ENCODE data around the gene TMEM161A.
"Not testable (repeated sequence)": the region's sequence is repeated elsewhere in the genome, so short reads cannot be mapped to it uniquely, and the experiment has no call there.

The TMEM161A gene

DNA sequence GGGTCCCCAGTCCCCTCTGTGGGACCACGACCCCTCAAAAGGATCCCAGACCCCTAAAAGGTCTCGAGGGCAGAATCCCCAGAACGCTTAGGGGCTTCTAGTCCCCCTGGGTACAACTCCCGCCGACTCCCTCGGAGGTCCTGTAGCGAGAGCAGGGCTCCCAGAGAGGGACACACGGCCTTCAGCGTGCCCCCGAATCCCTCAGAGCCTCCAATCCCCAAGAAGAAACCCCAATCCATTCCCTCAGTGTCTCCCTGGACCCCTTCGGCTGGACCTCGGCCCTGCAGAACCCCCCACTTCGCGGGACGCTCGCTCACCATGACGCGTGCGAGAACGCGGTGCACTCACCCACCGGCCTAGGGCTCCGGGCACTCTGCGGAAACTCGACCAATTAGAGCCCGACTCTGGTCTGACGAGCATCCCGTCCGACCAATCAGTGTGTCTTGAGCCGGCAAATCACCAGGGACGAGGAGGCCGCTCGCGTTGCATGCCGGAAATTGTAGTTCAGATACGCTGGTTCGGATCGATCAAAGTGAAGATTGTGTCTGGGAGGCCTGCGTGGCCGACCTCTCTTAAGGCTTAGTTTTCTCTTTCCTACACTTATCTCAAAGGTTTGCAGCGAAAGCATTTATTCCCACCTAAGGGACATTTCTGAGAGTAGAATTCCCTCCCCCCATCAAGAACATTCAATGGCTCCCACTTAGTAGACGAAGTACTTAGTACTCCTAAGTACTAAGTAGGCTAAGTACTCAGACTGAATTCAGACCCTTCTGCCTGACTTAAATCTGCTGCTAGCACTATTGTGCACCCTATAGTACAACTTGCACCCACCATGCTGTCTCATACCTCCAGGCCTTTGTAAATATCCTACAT lies at the start of gene TMEM161A:
Gene TMEM161A, minus strand, starts transcription at position 370 of the 873 bp plus-strand sequence. Its CDS starts 50 bp downstream, at position 320.
- peak within 1 kb of the TSS; percentile 98 for H3K4me3 Mint-ChIP-seq

DNA sequence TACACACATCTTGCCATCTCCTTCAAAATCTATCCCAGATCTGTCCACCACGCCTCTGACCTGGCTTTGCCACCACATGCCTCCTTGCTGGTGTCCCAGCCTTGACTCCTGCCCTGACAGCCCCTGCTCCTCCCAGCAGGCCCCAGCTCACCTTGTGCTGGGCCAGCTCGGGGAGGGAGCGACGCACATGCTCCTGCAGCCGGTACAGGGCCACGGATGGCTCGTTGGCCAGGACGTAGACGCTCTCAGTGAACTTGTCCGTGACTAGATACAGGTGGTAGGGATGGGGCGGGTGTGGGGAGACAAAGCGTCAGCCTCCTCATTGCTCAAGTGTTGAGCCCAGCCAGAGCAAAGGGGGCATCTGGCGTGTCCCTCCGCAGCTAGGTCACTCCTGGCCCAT lies 48.5 kb upstream of the TMEM161A start:
- no peak overlapping the region for H3K4me3 Mint-ChIP-seq
- no peak overlapping the region for H3K27ac Mint-ChIP-seq
- H3K27me3 Mint-ChIP-seq (ENCODE audit: low read depth), result no peaks in the 10 kb centered on the region
- H3K4me1 Mint-ChIP-seq (ENCODE audit: low read depth), result peaks cover 15% of the 10 kb centered on the region
- H3K36me3 Mint-ChIP-seq (ENCODE audit: low read depth), result peaks cover 25% of the 10 kb centered on the region
- H3K9me3 Mint-ChIP-seq, result no peaks in the 10 kb centered on the region

More for the DNA sequence above, at the start of gene TMEM161A:
- Mint-ChIP-seq H3K36me3 (ENCODE audit: low read depth) (peaks cover 3% of the 10 kb centered on the region), H3K27ac (peak within 1 kb of the TSS; percentile 96), H3K4me1 (ENCODE audit: low read depth) (peaks cover 28% of the 10 kb centered on the region), H3K9me3 (no peaks in the 10 kb centered on the region), H3K27me3 (ENCODE audit: low read depth) (no peaks in the 10 kb centered on the region)

DNA sequence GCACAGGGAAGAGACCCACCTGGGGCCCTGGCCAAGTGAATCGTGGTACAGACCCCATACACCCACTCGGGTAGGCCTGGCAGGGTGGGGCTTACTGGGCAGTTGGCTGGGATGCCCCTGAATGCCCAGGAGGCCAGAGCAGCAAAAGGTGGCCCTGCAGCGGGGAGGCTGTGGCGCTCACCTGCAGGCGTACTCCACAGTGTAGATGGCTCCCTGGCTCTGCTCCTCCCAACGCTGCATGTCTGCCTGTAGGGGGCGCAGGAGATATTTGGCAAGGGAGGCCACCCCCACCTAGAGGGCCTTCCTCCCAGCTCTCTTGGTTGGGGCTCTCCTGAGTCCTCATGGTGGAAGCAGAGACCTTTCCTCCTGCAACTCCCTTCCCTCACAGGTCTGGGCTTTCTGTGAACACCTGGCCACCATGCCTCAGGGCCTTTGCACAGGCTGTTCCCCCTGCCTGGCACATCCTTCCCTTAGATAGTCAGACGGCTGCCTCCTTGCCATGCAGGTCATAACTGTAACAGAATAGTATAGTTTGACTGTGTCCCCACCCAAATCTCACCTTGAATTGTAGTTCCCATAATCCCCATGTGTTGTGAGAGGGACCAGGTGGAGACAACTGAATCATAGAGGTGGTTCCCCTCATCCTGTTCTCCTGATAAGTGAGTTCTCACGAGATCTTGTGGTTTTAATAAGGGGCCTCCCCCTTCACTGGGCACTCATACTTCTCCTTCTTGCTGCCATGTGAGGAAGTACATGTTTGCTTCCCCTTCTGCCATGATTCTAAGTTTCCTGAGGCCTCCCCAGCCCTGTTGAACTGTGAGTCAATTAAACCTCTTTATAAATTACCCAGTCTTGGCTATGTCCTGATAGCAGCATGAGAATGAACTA lies 47.8 kb upstream of the TMEM161A start:
- Mint-ChIP-seq H3K9me3 (no peaks in the 10 kb centered on the region), H3K27me3 (ENCODE audit: low read depth) (no peaks in the 10 kb centered on the region), H3K36me3 (ENCODE audit: low read depth) (peaks cover 28% of the 10 kb centered on the region), H3K27ac (no peak overlapping the region), H3K4me1 (ENCODE audit: low read depth) (peaks cover 10% of the 10 kb centered on the region), H3K4me3 (no peak overlapping the region)

DNA sequence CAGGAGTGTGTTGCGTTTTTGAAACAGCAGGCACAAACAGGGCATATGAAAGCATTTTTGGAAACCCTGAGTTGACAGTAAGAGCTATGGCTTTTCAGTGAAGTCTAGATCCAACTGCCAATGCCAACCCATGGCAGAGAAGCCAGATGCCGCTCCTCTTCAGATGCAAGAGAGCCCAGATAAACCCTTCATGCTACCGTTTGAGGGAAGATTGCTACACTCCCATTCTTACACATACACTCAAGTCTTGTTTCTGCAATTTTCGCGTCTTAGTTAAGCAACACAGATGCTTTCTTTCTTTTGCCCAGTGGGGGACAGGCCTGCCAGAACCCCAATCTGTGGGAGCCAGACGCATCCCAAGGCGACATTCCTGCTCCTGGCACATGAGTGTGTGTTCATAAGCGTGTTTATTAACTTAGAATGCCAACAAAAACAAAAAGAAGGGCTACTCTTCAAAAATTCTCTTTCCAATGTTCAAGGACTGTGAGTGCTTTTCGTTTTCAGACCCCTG lies 43.3 kb upstream of the TMEM161A start:
- Mint-ChIP-seq H3K36me3 (ENCODE audit: low read depth) (peaks cover 24% of the 10 kb centered on the region), H3K27me3 (ENCODE audit: low read depth) (no peaks in the 10 kb centered on the region), H3K9me3 (no peaks in the 10 kb centered on the region), H3K27ac (no peak overlapping the region), H3K4me1 (ENCODE audit: low read depth) (peaks cover 2% of the 10 kb centered on the region), H3K4me3 (no peak overlapping the region)

DNA sequence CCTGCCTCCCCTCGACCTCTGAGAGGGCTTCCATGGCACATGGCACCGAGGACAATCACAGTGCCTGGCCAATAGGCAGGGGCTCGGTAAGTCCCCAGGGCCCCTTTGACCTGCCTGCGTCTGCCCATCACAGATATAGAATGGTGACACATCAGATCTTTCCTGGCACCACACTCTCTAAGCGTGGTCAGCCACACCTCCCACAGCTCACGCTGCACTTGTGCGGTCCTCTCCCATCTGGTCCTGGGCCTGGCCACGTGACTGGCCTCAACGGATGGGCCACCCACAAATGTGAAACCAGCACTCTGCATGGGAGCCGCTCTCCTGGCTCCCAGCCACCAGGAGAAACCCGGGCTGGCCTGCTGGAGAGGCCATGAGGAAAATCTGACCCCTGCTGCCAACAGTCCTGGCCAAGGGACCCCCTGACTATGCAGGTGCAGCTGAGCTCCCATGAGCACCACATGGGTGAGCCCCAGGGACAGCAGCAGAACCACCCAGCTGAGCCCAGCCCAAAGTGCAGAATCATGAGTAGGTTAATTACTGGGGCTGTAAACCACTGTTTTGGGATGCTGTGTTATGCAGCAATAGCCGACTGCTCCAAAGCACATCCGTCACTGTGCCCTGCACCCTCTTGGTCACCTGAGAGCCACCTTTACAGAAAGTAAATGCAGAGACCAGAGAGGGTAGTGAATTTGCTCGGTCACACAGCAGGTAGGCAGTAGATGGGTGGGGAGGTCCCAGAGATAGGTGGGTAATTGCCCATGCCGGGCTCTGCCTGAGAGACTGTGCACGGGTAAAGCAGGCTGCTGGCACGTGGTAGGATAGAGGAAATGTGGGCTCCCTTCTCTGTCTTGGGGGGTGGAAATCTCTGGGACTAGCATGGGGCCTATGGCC lies 41.5 kb upstream of the TMEM161A start:
- Mint-ChIP-seq H3K4me1 (ENCODE audit: low read depth) (no peaks in the 10 kb centered on the region), H3K27ac (no peak overlapping the region), H3K9me3 (no peaks in the 10 kb centered on the region), H3K4me3 (no peak overlapping the region), H3K27me3 (ENCODE audit: low read depth) (no peaks in the 10 kb centered on the region), H3K36me3 (ENCODE audit: low read depth) (peaks cover 17% of the 10 kb centered on the region)

GRCh38 chr19:19176950-19177349 lies 38.7 kb upstream of the TMEM161A start:
- no peaks in the 10 kb centered on the region for H3K27me3 Mint-ChIP-seq (ENCODE audit: low read depth)
- no peak overlapping the region for H3K4me3 Mint-ChIP-seq
- peaks cover 11% of the 10 kb centered on the region for H3K36me3 Mint-ChIP-seq (ENCODE audit: low read depth)
- no peaks in the 10 kb centered on the region for H3K4me1 Mint-ChIP-seq (ENCODE audit: low read depth)
- H3K27ac Mint-ChIP-seq, result no peak overlapping the region
- no peaks in the 10 kb centered on the region for H3K9me3 Mint-ChIP-seq

- not testable (repeated sequence) for H3K4me3 Mint-ChIP-seq, H3K27ac Mint-ChIP-seq
Measured at GRCh38 chr19:19173243-19173642, 35.0 kb upstream of the TMEM161A start.

GRCh38 chr19:19171821-19172532 lies 33.7 kb upstream of the TMEM161A start:
- Mint-ChIP-seq H3K36me3 (ENCODE audit: low read depth) (peaks cover 4% of the 10 kb centered on the region), H3K27me3 (ENCODE audit: low read depth) (no peaks in the 10 kb centered on the region), H3K4me3 (no peak overlapping the region), H3K9me3 (no peaks in the 10 kb centered on the region), H3K27ac (peak overlapping the region; percentile 45), H3K4me1 (ENCODE audit: low read depth) (peaks cover 12% of the 10 kb centered on the region)

More at GRCh38 chr19:19173243-19173642, 35.0 kb upstream of the TMEM161A start:
- H3K27me3 Mint-ChIP-seq (ENCODE audit: low read depth); H3K9me3 Mint-ChIP-seq; H3K36me3 Mint-ChIP-seq (ENCODE audit: low read depth): not testable (repeated sequence)
- peaks cover 12% of the 10 kb centered on the region for H3K4me1 Mint-ChIP-seq (ENCODE audit: low read depth)

DNA sequence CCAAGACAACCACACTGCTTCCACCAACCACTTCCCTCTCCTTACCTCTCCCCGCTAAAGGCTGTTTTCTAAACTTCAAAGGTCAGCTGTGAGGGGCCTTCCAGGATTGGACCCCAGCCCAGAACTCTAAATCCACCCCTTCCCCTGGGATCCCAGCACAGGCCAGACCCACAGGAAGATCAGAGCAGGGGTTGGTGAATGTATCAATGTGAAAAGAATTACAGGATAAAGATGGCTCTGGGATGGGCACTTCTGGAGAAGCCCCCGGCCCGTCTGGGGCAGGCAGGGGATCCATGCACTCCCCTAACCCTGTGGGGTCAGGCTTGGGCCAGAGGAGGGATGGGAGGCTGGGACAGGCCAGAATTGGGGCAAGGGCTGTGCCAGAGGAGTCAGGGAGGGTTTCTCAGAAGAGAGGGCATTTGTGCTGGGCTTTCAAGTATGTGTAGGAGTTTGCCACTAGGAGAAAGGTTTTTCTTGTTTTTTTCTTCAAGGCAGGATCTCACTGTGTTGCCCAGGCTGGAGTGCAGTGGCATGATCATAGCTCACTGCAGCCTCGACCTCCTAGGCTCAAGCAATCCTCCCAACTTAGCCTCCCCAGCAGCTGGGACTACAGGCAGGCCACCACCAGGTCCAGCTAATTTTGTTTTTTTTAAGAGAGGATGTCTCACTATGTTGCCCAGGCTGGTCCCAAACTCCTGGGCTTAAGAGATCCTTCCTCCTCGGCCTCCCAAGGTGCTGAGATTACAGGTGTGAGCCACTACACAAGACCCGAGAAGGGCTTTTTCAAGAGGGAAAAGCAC lies 32.8 kb upstream of the TMEM161A start:
- H3K27ac Mint-ChIP-seq, result no peak overlapping the region
- H3K4me1 Mint-ChIP-seq (ENCODE audit: low read depth), result peaks cover 12% of the 10 kb centered on the region
- H3K27me3 Mint-ChIP-seq (ENCODE audit: low read depth), result no peaks in the 10 kb centered on the region
- peaks cover 4% of the 10 kb centered on the region for H3K36me3 Mint-ChIP-seq (ENCODE audit: low read depth)
- no peak overlapping the region for H3K4me3 Mint-ChIP-seq
- no peaks in the 10 kb centered on the region for H3K9me3 Mint-ChIP-seq

DNA sequence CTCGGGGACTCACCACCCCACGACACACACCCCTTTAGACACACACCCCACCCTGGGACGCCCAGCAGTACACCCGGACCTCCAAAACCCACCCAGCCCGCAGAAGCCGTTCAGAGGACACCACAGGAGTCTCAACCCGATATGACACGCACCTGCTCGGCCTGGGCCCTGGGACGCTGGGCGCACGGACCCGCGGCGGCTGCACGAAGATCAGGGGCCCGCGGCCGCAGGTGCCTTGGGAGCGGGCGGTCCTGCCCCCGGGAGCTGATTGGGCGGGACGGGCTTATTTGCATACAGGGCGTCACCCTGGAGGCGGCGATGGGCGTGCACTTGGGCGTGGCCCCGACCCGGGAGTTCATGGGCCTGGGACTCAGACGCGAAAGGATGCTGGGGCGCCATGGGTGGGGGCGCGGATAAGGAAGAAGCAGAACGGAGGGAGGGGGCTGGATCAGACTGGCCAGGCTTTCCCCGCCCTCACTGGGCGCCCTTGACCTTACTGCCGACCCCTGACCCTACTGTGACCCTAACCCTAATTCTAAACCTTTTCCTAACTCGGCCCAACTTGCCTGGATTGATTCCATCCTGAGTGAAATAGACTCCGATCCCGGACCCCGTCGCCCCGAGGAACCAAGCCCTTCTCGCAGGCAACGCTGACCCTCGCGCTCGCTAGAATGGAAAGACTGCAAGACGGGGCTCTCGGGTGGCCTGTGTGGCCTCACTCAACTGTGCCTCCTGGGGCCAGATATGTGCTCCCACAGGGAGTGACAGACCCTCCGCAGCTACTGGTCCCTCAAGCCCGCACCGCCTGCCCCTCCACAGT lies 32.0 kb upstream of the TMEM161A start, which contains the start of gene MEF2B:
Gene MEF2B, minus strand, starts transcription at position 211 of the 820 bp plus-strand sequence. CDS start 19,528 bp downstream, outside the sequence.
- Mint-ChIP-seq H3K4me3 (peak within 1 kb of the TSS; percentile 40), H3K27ac (no peak within 1 kb of the TSS)

DNA sequence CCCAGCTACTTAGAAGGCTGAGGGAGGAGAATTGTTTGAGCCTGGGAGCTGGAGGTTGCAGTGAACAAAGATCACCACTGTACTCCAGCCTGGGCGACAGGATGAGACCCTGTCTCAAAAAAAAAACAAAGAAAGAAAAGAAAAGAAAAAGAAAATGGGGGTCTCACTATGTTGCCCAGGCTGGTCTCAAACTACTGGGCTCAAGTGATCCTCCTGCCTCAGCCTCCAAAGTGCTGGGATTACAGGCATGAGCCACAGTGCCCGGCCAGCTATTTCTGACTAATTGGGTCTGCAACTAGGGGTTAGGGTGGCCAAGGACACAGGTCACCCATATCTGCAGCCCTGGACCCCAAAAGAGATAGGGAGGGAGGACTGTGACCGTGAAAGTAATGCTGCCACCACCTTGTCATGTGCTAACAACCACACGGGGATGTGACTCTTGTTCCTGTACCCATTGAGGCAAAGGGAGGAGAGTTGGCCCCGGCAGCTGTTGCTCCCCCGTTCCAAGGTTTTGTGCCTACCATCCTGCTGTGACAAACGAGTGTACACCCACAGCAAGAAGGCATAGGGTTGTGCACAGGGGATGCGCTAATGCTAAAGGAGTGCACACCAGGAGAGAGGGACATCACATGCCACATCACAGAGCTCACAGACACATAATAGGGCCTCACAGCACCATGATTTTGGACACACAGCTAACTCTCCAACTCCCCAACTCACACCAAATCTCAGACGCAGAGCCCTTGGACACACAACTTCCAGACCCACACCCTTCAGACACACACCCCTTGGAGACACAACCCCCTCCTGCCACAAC lies 31.2 kb upstream of the TMEM161A start:
- Mint-ChIP-seq H3K4me1 (ENCODE audit: low read depth) (peaks cover 12% of the 10 kb centered on the region), H3K27ac (no peak overlapping the region), H3K4me3 (peak overlapping the region; percentile 40), H3K36me3 (ENCODE audit: low read depth) (peaks cover 4% of the 10 kb centered on the region), H3K27me3 (ENCODE audit: low read depth) (no peaks in the 10 kb centered on the region), H3K9me3 (no peaks in the 10 kb centered on the region)

More for the DNA sequence above, 32.0 kb upstream of the TMEM161A start, which contains the start of gene MEF2B:
- Mint-ChIP-seq H3K4me1 (ENCODE audit: low read depth) (peaks cover 12% of the 10 kb centered on the region), H3K36me3 (ENCODE audit: low read depth) (peaks cover 4% of the 10 kb centered on the region), H3K9me3 (no peaks in the 10 kb centered on the region), H3K27me3 (ENCODE audit: low read depth) (no peaks in the 10 kb centered on the region)

All from T-helper 1 cell treated with Interleukin-12 subunit alpha and Interleukin-12 subunit beta and Interleukin-4 antibody, amounts not matched to agents 30 μg/mL and 1 μg/mL, for 36 hours (primary cell).